HG02642 (cell line): Measurements from ENCODE around the gene SFRP2.

Experiments used
- ATAC-seq: cut with Tn5 transposase; IDR thresholded peaks from one replicate; pipeline ENCODE4 v1.9.1; 2021; ENCODE audit warnings: mild to moderate bottlenecking; ENCODE audit not compliant: unreplicated experiment, poor library complexity

Gene SFRP2

GRCh38 chr4:153733751-153734448, 55.0 kb downstream of the SFRP2 start:
- ATAC-seq: no peak

DNA sequence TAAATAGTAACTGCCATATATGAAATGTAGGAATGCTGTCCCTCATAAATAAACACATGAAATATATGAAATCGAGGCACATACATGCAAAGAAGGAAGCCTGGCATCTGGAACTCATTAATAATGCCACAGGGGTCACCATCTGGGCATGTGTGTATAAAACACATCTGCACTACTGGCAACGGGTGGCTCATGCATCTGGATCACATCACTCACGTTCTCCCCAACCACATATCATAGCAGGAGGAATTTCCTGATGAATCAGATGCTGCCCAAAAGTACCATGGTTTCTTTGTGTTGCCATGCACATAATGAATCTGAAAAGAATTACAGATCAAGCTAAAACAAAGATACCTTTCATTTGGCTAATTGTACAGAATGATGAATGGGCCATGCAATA, 57.6 kb downstream of the SFRP2 start:
- ATAC-seq: no peak
